K562 (cell line): ENCODE measurements around the gene RHEX. TPM values are rescaled to one million over a fixed set of nuclear protein-coding genes. Genes with fewer than 3 reads are reported as not detected.

Experiments
- CGGBP1 ChIP-seq: fragments of 250-450 bp; sonication (Bioruptor Pico); IDR thresholded peaks from 2 replicates; pipeline ENCODE4 v1.9.0; 2021; ENCODE audit warnings: mild to moderate bottlenecking
- DEAF1 ChIP-seq: fragments of 450-650 bp; formaldehyde crosslinking; IDR thresholded peaks from 2 replicates; pipeline ENCODE4 v1.4.0; 2020; ENCODE audit warnings: mild to moderate bottlenecking, moderate library complexity
- E2F3 ChIP-seq: fragments of 250-450 bp; sonication (Bioruptor Pico); IDR thresholded peaks from 2 replicates; pipeline ENCODE4 v1.4.0; 2020; ENCODE audit warnings: mild to moderate bottlenecking
- HDAC2 ChIP-seq: fragments of 450-650 bp; IDR thresholded peaks from 2 replicates; pipeline ENCODE4 v1.6.1; 2016; ENCODE audit warnings: mild to moderate bottlenecking
- HES1 ChIP-seq: fragments of 450-650 bp; IDR thresholded peaks from 2 replicates; pipeline ENCODE4 v1.6.1; 2016; ENCODE audit warnings: low read depth, mild to moderate bottlenecking, moderate library complexity
- IRF2 ChIP-seq: sonication (generic); formaldehyde crosslinking; IDR thresholded peaks from 2 replicates; pipeline ENCODE4 v1.8.1; 2022; ENCODE audit warnings: mild to moderate bottlenecking, missing genetic modification reagents
- L3MBTL2 ChIP-seq: fragments of 450-650 bp; IDR thresholded peaks from 2 replicates; pipeline ENCODE4 v1.6.1; 2016; ENCODE audit warnings: mild to moderate bottlenecking, moderate library complexity
- MXI1 ChIP-seq: IDR thresholded peaks from 2 replicates; pipeline ENCODE4 v1.6.1; 2011; ENCODE audit warnings: low read depth, mild to moderate bottlenecking, improper control_type of control experiment, low read length
- REST ChIP-seq, 2 experiments: fragments of 450-650 bp; formaldehyde crosslinking in 1 of 2; IDR thresholded peaks; 2 replicates each; pipeline versions ENCODE4 v1.4.0 to v1.6.1; 2014 to 2020; ENCODE audit warnings: mild to moderate bottlenecking in 2 of 2, borderline replicate concordance in 1 of 2, low read depth in 1 of 2
- RNF2 ChIP-seq: sonication (generic); IDR thresholded peaks from 2 replicates; pipeline ENCODE4 v1.6.1; 2016
- SMARCA4 ChIP-seq: fragments of 450-650 bp; IDR thresholded peaks from 2 replicates; pipeline ENCODE4 v1.6.1; 2016
- TARDBP ChIP-seq: fragments of 450-650 bp; IDR thresholded peaks from 2 replicates; pipeline ENCODE4 v1.6.1; 2016
- TEAD2 ChIP-seq: fragments of 450-650 bp; IDR thresholded peaks from 2 replicates; pipeline ENCODE4 v1.6.1; 2016; ENCODE audit warnings: missing genetic modification characterization, control low read depth, missing compliant biosample characterization
- VEZF1 ChIP-seq: fragments of 200-800 bp; sonication (Bioruptor generic); IDR thresholded peaks from 2 replicates; pipeline ENCODE4 v1.6.1; 2017; ENCODE audit warnings: missing genetic modification characterization, missing compliant biosample characterization
- ZNF655 ChIP-seq: fragments of 250-450 bp; sonication (Bioruptor Pico); IDR thresholded peaks from 2 replicates; pipeline ENCODE4 v1.5.0; 2021
- ZNF707 ChIP-seq: fragments of 250-450 bp; sonication (Bioruptor Pico); conservative IDR thresholded peaks from 2 replicates; pipeline ENCODE4 v1.8.0; 2022; ENCODE audit warnings: inconsistent platforms, mild to moderate bottlenecking, moderate library complexity
- polyA plus RNA-seq, 8 experiments: library from polyadenylated mRNA; depleted of rRNA in 4 of 8; stranded (reverse) in 5 of 8; unstranded in 3 of 8; fragments of >200 nt; fragmentation: Nextera tagmentation in 2 of 8; fragmentation: Illumina TruSeq in 1 of 8; extraction: Ambion mirVana in 2 of 8; extraction: Trizol in 1 of 8; gene quantifications; 2 replicates each; pipeline versions ENCODE4 v1.2.1 to v1.2.3, GENCODE V29; 2011 to 2014; ENCODE audit warnings: inconsistent platforms in 1 of 8, missing spikeins in 1 of 8
- total RNA-seq, 7 experiments: library from RNA; depleted of rRNA in 6 of 7; stranded (reverse); fragments of >200 nt in 6 of 7; fragmentation: Illumina TruSeq in 2 of 7; extraction: Trizol in 2 of 7; gene quantifications; 2 replicates each; pipeline versions ENCODE4 v1.2.1 to v1.2.3, GENCODE V29; 2011 to 2021; ENCODE audit warnings: low replicate concordance in 1 of 7

The RHEX gene
- total and polyA plus RNA-seq, 9 of the 15 experiments (the other 6 are each of a cell fraction or from before 2014, with no cell fraction given) = not detected

- peak; percentile 48; the same call in 1 of the 2 replicates for TF ChIP-seq L3MBTL2
- no peak for TF ChIP-seq ZNF707 (CRISPR knock-in tag)
- 0 out of 2 replicates have a peak, but pooled peaks have one; percentile 18 for TF ChIP-seq DEAF1
- peak; percentile 87 for TF ChIP-seq HES1
- TF ChIP-seq REST (IDR thresholded peaks at IDR 0.05; ENCODE audit: borderline replicate concordance) = peak; percentile 47; the same call in 1 of the 2 replicates
- no peak for TF ChIP-seq REST (CRISPR knock-in tag; IDR thresholded peaks at IDR 0.05; ENCODE audit: low read depth)
- TF ChIP-seq VEZF1 (CRISPR knock-in tag) = peak; percentile 74
- TF ChIP-seq TEAD2 (tag) = 0 out of 2 replicates have a peak, but pooled peaks have one; percentile 5
- TF ChIP-seq TARDBP = 0 out of 2 replicates have a peak, but pooled peaks have one; percentile 36
- 0 out of 2 replicates have a peak, but pooled peaks have one; percentile 34 for TF ChIP-seq HDAC2
- no peak for TF ChIP-seq IRF2
- no peak for TF ChIP-seq E2F3 (CRISPR knock-in tag)
- no peak for TF ChIP-seq CGGBP1 (CRISPR knock-in tag)
- peak; percentile 56; the same call in 1 of the 2 replicates for TF ChIP-seq MXI1
- TF ChIP-seq ZNF655 = no peak
- TF ChIP-seq SMARCA4 = peak; percentile 90
- TF ChIP-seq RNF2 = peak; percentile 75; the same call in 1 of the 2 replicates
These were observed 21.9 kb downstream of the RHEX start (continued) for GRCh38 chr1:206074839-206075238.
